Cardiac muscle cell (in vitro differentiated cells and primary cell): ENCODE measurements around the gene ARHGEF10L. TPM values are rescaled to one million over a fixed set of nuclear protein-coding genes. Genes with fewer than 3 reads are reported as not detected.

Source experiments
- DNase-seq, 2 donors: peaks; one replicate each; pipeline versions ENCODE4 v3.0.0 to v3.0.0-alpha.2; 2010 to 2017; ENCODE audit warnings: low read depth in 1 of 2, low spot score in 1 of 2
- H3K27ac ChIP-seq: fragments of 200-600 bp; sonication (generic); 2 replicates; pipeline ENCODE4 v1.5.1; 2016
- H3K27me3 ChIP-seq: fragments of 200-600 bp; sonication (generic); 2 replicates; pipeline ENCODE4 v1.6.0; 2016; ENCODE audit warnings: control low read depth
- H3K36me3 ChIP-seq: fragments of 200-600 bp; sonication (generic); 2 replicates; pipeline ENCODE4 v1.5.1; 2016; ENCODE audit warnings: control low read depth
- H3K4me1 ChIP-seq: fragments of 200-600 bp; sonication (generic); 2 replicates; pipeline ENCODE4 v1.8.1; 2017; ENCODE audit warnings: low read depth, mild to moderate bottlenecking, mixed run types
- H3K4me3 ChIP-seq: fragments of 200-600 bp; sonication (generic); 2 replicates; pipeline ENCODE4 v1.5.1; 2016; ENCODE audit warnings: mild to moderate bottlenecking
- H3K9me3 ChIP-seq: fragments of 200-600 bp; sonication (generic); 2 replicates; pipeline ENCODE4 v1.5.1; 2017; ENCODE audit warnings: low read depth, mild to moderate bottlenecking, control low read depth
- polyA plus RNA-seq: library from polyadenylated mRNA; unstranded; fragments of >200 nt; fragmentation: Nextera tagmentation; extraction: Ambion mirVana; gene quantifications from 2 replicates; pipeline ENCODE4 v1.2.1, GENCODE V29; 2016
- total RNA-seq: library from RNA; depleted of rRNA; stranded (reverse); fragments of >200 nt; gene quantifications from 2 replicates; pipeline ENCODE4 v1.2.3, GENCODE V29; 2016
- TF ChIP-seq, protein P1 (sequence below): IDR thresholded peaks from 2 replicates; pipeline ENCODE4 v1.5.1; 2012; ENCODE audit warnings: low read depth, mild to moderate bottlenecking, low read length

The ARHGEF10L gene
- total and polyA plus RNA-seq, 2 experiments from 2014 or later = 32.3 to 55.4 TPM

DNA sequence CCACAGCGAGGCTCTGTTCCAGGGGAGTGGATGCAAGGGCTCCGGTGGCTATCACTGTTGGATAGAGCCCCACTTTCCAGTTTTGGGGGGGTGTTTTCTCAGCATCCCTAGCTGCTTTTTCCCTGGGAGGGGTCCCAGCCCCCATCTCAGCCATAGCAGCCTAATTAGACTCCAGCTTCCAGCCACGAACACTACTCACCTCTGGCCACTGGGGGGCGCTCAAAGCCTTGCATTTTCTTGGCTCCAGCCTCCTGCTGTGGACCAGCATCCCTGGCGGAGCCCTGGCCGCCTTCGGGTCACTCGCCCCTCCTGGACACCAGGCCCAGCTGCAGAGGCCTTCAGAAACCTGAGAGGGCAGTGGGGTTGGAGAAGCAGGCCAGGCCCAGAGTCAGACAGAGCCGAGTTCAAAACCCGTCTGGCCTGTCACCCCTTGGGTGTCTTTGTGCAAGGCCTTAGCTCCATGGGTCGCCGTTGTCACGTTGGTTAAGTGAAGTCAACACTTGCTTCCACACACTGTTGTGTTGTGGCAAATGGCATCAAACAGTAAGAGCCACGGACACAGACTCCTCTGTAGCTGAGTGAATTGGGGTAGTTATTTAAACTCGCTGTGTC, 122.2 kb downstream of the ARHGEF10L start:
- Histone ChIP-seq H3K36me3 (peaks cover 13% of the 10 kb centered on the region), H3K9me3 (no peaks in the 10 kb centered on the region), H3K27ac (no peak overlapping the region), H3K27me3 (no peaks in the 10 kb centered on the region), H3K4me1 (no peaks in the 10 kb centered on the region), H3K4me3 (no peak overlapping the region)
- TF ChIP-seq, protein P1, sequence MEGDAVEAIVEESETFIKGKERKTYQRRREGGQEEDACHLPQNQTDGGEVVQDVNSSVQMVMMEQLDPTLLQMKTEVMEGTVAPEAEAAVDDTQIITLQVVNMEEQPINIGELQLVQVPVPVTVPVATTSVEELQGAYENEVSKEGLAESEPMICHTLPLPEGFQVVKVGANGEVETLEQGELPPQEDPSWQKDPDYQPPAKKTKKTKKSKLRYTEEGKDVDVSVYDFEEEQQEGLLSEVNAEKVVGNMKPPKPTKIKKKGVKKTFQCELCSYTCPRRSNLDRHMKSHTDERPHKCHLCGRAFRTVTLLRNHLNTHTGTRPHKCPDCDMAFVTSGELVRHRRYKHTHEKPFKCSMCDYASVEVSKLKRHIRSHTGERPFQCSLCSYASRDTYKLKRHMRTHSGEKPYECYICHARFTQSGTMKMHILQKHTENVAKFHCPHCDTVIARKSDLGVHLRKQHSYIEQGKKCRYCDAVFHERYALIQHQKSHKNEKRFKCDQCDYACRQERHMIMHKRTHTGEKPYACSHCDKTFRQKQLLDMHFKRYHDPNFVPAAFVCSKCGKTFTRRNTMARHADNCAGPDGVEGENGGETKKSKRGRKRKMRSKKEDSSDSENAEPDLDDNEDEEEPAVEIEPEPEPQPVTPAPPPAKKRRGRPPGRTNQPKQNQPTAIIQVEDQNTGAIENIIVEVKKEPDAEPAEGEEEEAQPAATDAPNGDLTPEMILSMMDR = peak; percentile 85
- peak; percentile 62 to 73 for DNase-seq

DNA sequence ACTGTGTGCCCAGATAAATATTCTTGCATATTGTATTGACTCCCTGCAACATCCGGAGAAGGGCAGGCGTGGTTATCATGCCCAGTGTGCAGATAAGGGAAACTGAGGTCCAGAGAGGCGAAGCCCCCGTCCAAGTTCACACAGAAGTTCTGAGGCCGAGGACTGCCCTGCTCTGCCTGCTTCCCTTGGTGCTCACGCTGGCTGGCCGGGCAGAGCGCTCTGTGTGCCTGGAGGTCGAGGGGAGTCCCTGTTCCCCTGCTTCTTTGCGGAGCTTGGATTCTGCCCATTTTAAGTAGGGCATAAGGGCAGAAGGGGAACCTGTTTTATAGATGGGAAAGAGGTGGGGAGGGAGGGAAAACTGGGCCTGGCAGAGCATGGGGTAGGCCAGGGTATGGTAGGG, 122.8 kb downstream of the ARHGEF10L start:
- Histone ChIP-seq H3K27me3 (no peaks in the 10 kb centered on the region), H3K9me3 (no peaks in the 10 kb centered on the region), H3K4me1 (no peaks in the 10 kb centered on the region), H3K36me3 (peaks cover 13% of the 10 kb centered on the region), H3K4me3 (no peak overlapping the region), H3K27ac (no peak overlapping the region)
- TF ChIP-seq, protein P1 = no peak
- no peak for DNase-seq

DNA sequence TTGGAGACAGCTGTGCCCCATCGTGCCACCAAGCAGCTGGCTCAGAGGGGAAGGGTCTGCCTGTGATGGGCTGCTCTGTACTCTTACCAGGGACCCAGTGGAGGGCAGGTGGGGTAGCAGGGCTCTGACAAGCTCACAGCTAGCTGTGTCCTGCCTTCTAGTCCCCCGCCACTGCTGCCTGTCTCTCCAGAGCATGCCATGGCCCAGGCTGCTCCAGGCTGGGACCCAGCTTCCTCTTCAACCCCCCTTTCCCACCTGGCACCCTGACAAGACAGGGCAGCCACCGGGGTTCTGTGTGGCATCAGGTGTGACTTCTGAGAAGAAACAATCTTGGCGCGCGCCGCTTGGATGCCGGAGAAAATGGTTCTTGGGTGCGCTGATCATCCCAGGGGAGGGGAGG, 123.3 kb downstream of the ARHGEF10L start:
- Histone ChIP-seq H3K4me3 (no peak overlapping the region), H3K27ac (no peak overlapping the region), H3K9me3 (no peaks in the 10 kb centered on the region), H3K36me3 (peaks cover 13% of the 10 kb centered on the region), H3K4me1 (no peaks in the 10 kb centered on the region), H3K27me3 (no peaks in the 10 kb centered on the region)
- TF ChIP-seq, protein P1 = no peak
- no peak for DNase-seq

DNA sequence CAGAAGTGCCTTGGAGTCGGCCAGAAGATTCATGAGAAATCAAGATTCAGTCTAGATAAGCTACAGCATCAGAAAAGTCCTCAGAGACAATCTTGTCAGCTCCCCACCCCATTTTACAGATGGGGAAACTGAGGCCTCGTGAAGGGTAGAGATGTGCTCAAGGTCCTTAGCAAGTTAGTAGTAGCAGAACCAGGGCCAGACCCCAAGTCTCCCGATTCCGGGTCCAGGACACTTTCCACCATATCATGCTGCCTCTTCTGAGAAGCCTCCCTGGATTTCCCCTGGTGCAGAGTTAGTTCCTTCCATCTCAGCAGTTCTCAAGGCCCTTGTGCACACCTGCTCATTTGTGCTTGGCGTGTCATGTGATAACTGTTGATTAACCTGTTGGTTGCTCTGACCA, 124.1 kb downstream of the ARHGEF10L start:
- H3K4me3 ChIP-seq = no peak overlapping the region
- H3K4me1 ChIP-seq = no peaks in the 10 kb centered on the region
- peaks cover 13% of the 10 kb centered on the region for H3K36me3 ChIP-seq
- no peaks in the 10 kb centered on the region for H3K9me3 ChIP-seq
- TF ChIP-seq, protein P1 = no peak
- H3K27me3 ChIP-seq = no peaks in the 10 kb centered on the region
- DNase-seq = no peak
- no peak overlapping the region for H3K27ac ChIP-seq

DNA sequence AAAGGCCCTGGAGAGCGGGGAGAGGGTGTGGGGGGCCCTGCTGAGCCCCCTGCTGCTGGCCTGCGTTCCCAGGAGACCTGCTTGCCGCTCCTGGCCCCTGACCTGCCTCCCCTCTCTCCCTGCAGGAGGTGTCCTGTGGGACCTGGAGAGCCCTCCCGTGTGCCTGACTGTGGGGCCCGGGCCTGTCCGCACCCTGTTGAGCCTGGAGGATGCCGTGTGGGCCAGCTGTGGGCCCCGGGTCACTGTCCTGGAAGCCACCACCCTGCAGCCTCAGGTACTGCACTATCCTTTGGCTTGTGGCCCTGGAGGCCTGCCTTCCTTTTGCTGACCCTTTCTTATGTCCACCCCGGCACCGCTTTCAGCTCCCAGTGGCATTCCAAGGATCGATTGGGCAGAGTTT, 124.8 kb downstream of the ARHGEF10L start:
- H3K27ac ChIP-seq = no peak overlapping the region
- no peaks in the 10 kb centered on the region for H3K4me1 ChIP-seq
- no peaks in the 10 kb centered on the region for H3K9me3 ChIP-seq
- peaks cover 13% of the 10 kb centered on the region for H3K36me3 ChIP-seq
- TF ChIP-seq, protein P1 = no peak
- no peak overlapping the region for H3K4me3 ChIP-seq
- no peaks in the 10 kb centered on the region for H3K27me3 ChIP-seq
- DNase-seq = no peak

DNA sequence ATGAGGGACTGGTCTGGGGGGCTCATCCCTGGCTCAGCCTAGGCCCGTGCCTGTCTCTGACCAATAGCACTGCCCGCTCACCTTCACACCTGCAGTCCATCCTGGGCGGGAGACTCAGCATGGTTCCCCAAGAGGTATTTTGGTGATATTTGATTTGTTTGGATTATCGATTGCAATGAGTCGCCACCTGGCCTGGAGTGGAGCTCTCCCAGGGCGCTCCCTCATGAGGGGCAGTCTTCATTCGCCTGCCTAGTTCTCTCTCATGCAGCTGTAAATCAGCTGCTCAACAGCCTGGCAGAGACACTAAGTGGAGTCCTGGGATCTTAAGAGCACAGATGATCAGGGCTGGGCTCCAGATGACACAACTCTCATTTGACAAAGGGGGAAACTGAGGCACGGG, 125.6 kb downstream of the ARHGEF10L start:
- H3K9me3 ChIP-seq = no peaks in the 10 kb centered on the region
- no peak overlapping the region for H3K4me3 ChIP-seq
- H3K27me3 ChIP-seq = no peaks in the 10 kb centered on the region
- no peak overlapping the region for H3K27ac ChIP-seq
- DNase-seq = no peak
- TF ChIP-seq, protein P1 = no peak
- H3K4me1 ChIP-seq = no peaks in the 10 kb centered on the region
- peaks cover 13% of the 10 kb centered on the region for H3K36me3 ChIP-seq
